HEK293 (cell line): ENCODE data around the gene ARHGAP10.

Source experiments
- CTCF ChIA-PET: fragments of 350-600 bp; formaldehyde crosslinking; extraction: SDS; loops from one replicate; lab custom pipeline; 2021; ENCODE audit warnings: antibody characterized with exemption; lab: Yijun Ruan, JAX
- POLR2A ChIA-PET: fragments of 300-600 bp; formaldehyde crosslinking; extraction: SDS; loops from one replicate; lab custom pipeline; 2020; ENCODE audit warnings: antibody characterized with exemption, inconsistent platforms; lab: Yijun Ruan, JAX
- H3K27ac ChIP-seq: fragments of 200-500 bp; sonication (Bioruptor generic); 2 replicates; pipeline ENCODE4 v1.5.1; 2014; ENCODE audit warnings: low read depth, low read length, control low read depth, inconsistent platforms; ENCODE audit errors: extremely low read depth
- H3K36me3 ChIP-seq, 2 experiments: fragments of 200-500 bp in 1 of 2; sonication (Bioruptor generic) in 1 of 2; 1 replicate in 1 of 2; 2 replicates in 1 of 2; pipeline ENCODE4 v1.5.1; 2014 to 2017; ENCODE audit warnings: inconsistent platforms in 2 of 2, low read length in 2 of 2; ENCODE audit not compliant: control insufficient read depth in 2 of 2, insufficient read depth in 1 of 2
- H3K4me1 ChIP-seq: fragments of 200-500 bp; sonication (Bioruptor generic); 2 replicates; pipeline ENCODE4 v1.5.1; 2014; ENCODE audit warnings: mild to moderate bottlenecking, low read length, inconsistent platforms; ENCODE audit not compliant: control insufficient read depth, insufficient read depth
- H3K4me3 ChIP-seq: 2 replicates; pipeline ENCODE4 v1.5.1; 2011; ENCODE audit warnings: low read depth, mild to moderate bottlenecking, control low read depth, low read length, moderate library complexity
- H3K9me3 ChIP-seq: fragments of 200-500 bp; sonication (Bioruptor generic); 2 replicates; pipeline ENCODE4 v1.5.1; 2014; ENCODE audit warnings: low read depth, low read length, inconsistent platforms; ENCODE audit not compliant: control insufficient read depth, insufficient read depth
- HOXD13 ChIP-seq: sonication (generic); formaldehyde crosslinking; IDR thresholded peaks from 2 replicates; pipeline ENCODE4 v1.8.0; 2022; ENCODE audit warnings: missing genetic modification reagents, borderline replicate concordance
- YY1 ChIP-seq: fragments of 450-650 bp; formaldehyde crosslinking; IDR thresholded peaks from 2 replicates; pipeline ENCODE4 v1.5.1; 2018; ENCODE audit warnings: missing biosample characterization, missing genetic modification characterization
- ZBTB8A ChIP-seq: fragments of 450-650 bp; formaldehyde crosslinking; IDR thresholded peaks from 2 replicates; pipeline ENCODE4 v1.5.1; 2016; ENCODE audit warnings: missing biosample characterization, missing genetic modification characterization
- ZFHX2 ChIP-seq: fragments of 450-650 bp; formaldehyde crosslinking; conservative IDR thresholded peaks from 2 replicates; pipeline ENCODE4 v1.5.1; 2016; ENCODE audit warnings: missing biosample characterization, missing genetic modification characterization
- ZFP3 ChIP-seq: fragments of 450-650 bp; formaldehyde crosslinking; IDR thresholded peaks from 2 replicates; pipeline ENCODE4 v1.5.1; 2016; ENCODE audit warnings: low read depth, missing biosample characterization, missing genetic modification characterization
- ZFP37 ChIP-seq: fragments of 450-650 bp; formaldehyde crosslinking; IDR thresholded peaks from 2 replicates; pipeline ENCODE4 v1.5.1; 2016; ENCODE audit warnings: missing biosample characterization, missing genetic modification characterization
- ZNF140 ChIP-seq: fragments of 450-650 bp; formaldehyde crosslinking; IDR thresholded peaks from 2 replicates; pipeline ENCODE4 v1.5.1; 2016; ENCODE audit warnings: missing biosample characterization, missing genetic modification characterization
- ZNF157 ChIP-seq: fragments of 450-650 bp; formaldehyde crosslinking; IDR thresholded peaks from 2 replicates; pipeline ENCODE4 v1.5.1; 2016; ENCODE audit warnings: missing biosample characterization, missing genetic modification characterization
- ZNF174 ChIP-seq: fragments of 450-650 bp; formaldehyde crosslinking; IDR thresholded peaks from 2 replicates; pipeline ENCODE4 v1.5.0; 2017; ENCODE audit warnings: missing biosample characterization, mild to moderate bottlenecking, missing genetic modification characterization
- ZNF175 ChIP-seq: fragments of 450-650 bp; formaldehyde crosslinking; IDR thresholded peaks from 2 replicates; pipeline ENCODE4 v1.5.1; 2016; ENCODE audit warnings: missing biosample characterization, missing genetic modification characterization
- ZNF292 ChIP-seq: fragments of 450-650 bp; formaldehyde crosslinking; IDR thresholded peaks from 2 replicates; pipeline ENCODE4 v1.5.1; 2016; ENCODE audit warnings: low read depth, missing biosample characterization, missing genetic modification characterization, borderline replicate concordance
- ZNF302 ChIP-seq: fragments of 450-650 bp; formaldehyde crosslinking; IDR thresholded peaks from 2 replicates; pipeline ENCODE4 v1.5.1; 2016; ENCODE audit warnings: missing biosample characterization, missing genetic modification characterization, low read depth
- ZNF391 ChIP-seq: fragments of 450-650 bp; formaldehyde crosslinking; IDR thresholded peaks from 2 replicates; pipeline ENCODE4 v1.5.1; 2016; ENCODE audit warnings: low read depth, missing biosample characterization, missing genetic modification characterization, borderline replicate concordance
- ZNF404 ChIP-seq: fragments of 450-650 bp; formaldehyde crosslinking; IDR thresholded peaks from 2 replicates; pipeline ENCODE4 v1.5.1; 2017; ENCODE audit warnings: missing biosample characterization, missing genetic modification characterization
- ZNF521 ChIP-seq: fragments of 450-650 bp; formaldehyde crosslinking; IDR thresholded peaks from 2 replicates; pipeline ENCODE4 v1.5.1; 2017; ENCODE audit warnings: missing biosample characterization, mild to moderate bottlenecking, missing genetic modification characterization
- ZNF548 ChIP-seq: fragments of 450-650 bp; formaldehyde crosslinking; IDR thresholded peaks from 2 replicates; pipeline ENCODE4 v1.5.1; 2016; ENCODE audit warnings: missing biosample characterization, missing genetic modification characterization
- ZNF555 ChIP-seq: fragments of 450-650 bp; formaldehyde crosslinking; conservative IDR thresholded peaks from 2 replicates; pipeline ENCODE4 v1.5.1; 2017; ENCODE audit warnings: missing biosample characterization, mild to moderate bottlenecking, missing genetic modification characterization, inconsistent platforms
- ZNF596 ChIP-seq: fragments of 450-650 bp; IDR thresholded peaks from 2 replicates; pipeline ENCODE4 v1.5.0; 2018; ENCODE audit warnings: missing biosample characterization, mild to moderate bottlenecking, missing genetic modification characterization, moderate library complexity
- ZNF610 ChIP-seq: fragments of 450-650 bp; formaldehyde crosslinking; IDR thresholded peaks from 2 replicates; pipeline ENCODE4 v1.5.1; 2016; ENCODE audit warnings: missing biosample characterization, missing genetic modification characterization, borderline replicate concordance
- TF ChIP-seq, protein P1 (sequence below): fragments of 450-650 bp; formaldehyde crosslinking; IDR thresholded peaks from 2 replicates; pipeline ENCODE4 v1.5.1; 2017; ENCODE audit warnings: missing biosample characterization, missing genetic modification characterization
- TF ChIP-seq, protein P2 (sequence below): fragments of 450-650 bp; formaldehyde crosslinking; IDR thresholded peaks from 2 replicates; pipeline ENCODE4 v1.5.1; 2016; ENCODE audit warnings: missing biosample characterization, missing genetic modification characterization
- TF ChIP-seq, protein P3 (sequence below): fragments of 450-650 bp; formaldehyde crosslinking; IDR thresholded peaks from 2 replicates; pipeline ENCODE4 v1.5.1; 2016; ENCODE audit warnings: missing biosample characterization, missing genetic modification characterization
- TF ChIP-seq, protein P4 (sequence below): fragments of 450-650 bp; formaldehyde crosslinking; conservative IDR thresholded peaks from 2 replicates; pipeline ENCODE4 v1.5.1; 2016; ENCODE audit warnings: low read depth, missing biosample characterization, missing genetic modification characterization
- TF ChIP-seq, protein P5 (sequence below): fragments of 450-650 bp; formaldehyde crosslinking; IDR thresholded peaks from 2 replicates; pipeline ENCODE4 v1.5.1; 2016; ENCODE audit warnings: missing biosample characterization, missing genetic modification characterization

The ARHGAP10 gene

DNA sequence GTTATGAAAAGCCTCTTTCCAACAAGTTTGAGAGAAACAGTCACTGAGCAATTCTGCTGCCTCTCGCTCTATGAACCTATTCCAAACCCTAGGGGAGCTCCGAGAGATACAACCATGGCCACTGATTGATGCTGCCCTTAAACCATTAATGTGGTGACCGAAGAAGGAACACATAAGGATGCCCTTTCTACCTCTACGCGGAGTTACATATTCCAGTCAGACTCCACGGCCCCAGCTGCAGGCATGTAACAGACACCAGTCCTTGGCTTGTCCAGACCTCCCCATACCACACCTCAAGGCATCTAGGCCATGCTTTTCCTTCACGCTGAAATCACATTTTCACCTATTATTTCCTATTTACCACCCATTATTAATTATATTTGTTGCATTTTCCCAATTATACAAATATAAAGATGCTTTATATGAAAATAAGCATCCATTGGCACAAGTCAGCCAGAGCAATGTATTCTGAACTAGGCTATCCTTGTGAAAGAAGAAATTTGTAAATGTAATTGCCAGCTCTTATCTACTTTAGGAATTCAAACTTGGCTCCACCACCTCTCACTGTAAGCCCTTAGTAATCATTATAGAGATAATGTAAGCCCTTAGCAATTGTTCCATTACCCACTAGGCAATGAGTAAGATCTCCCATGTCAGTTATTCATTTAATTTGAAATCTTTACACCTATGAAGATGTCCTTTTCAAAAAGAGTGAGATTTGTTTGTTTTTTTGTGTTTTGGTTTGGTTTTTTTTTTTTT, 371.9 kb downstream of the ARHGAP10 start:
- ChIA-PET POLR2A (no interaction called here), CTCF (no interaction called here)
- H3K36me3 ChIP-seq = peaks cover 0 to 8% of the 10 kb centered on the region in 2 experiments; a peak in 1 of 3 replicates
- H3K27ac ChIP-seq = no peak overlapping the region
- H3K4me1 ChIP-seq = no peaks in the 10 kb centered on the region
- no peaks in the 10 kb centered on the region for H3K9me3 ChIP-seq
- no peak overlapping the region for H3K4me3 ChIP-seq
- no peak for TF ChIP-seq HOXD13 (CRISPR knock-in tag)
- TF ChIP-seq ZBTB8A (tag by site-specific recombination) = no peak
- no peak for TF ChIP-seq ZFHX2 (tag by site-specific recombination)
- no peak for TF ChIP-seq ZNF404 (tag by site-specific recombination)
- TF ChIP-seq, protein P1, sequence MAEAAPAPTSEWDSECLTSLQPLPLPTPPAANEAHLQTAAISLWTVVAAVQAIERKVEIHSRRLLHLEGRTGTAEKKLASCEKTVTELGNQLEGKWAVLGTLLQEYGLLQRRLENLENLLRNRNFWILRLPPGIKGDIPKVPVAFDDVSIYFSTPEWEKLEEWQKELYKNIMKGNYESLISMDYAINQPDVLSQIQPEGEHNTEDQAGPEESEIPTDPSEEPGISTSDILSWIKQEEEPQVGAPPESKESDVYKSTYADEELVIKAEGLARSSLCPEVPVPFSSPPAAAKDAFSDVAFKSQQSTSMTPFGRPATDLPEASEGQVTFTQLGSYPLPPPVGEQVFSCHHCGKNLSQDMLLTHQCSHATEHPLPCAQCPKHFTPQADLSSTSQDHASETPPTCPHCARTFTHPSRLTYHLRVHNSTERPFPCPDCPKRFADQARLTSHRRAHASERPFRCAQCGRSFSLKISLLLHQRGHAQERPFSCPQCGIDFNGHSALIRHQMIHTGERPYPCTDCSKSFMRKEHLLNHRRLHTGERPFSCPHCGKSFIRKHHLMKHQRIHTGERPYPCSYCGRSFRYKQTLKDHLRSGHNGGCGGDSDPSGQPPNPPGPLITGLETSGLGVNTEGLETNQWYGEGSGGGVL (tag by site-specific recombination) = no peak

DNA sequence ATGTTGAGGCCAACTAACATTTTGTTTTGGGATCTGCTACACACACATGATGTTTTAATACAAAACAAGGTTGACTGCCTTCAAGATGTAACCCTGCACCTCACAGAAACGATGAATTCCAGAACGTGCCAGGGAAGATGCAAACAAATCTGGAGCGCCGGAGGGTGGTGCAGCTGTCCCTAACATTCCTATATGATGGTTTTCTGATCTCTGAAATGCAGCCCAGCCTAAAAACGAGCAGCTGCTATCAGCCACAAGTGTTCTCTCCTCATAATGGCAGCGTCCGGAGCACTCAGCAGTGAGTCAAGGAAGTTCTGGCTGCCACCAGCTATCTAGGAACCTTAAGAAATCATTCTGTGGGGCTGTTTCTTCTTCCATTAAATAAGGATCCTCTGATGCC, 376.9 kb downstream of the ARHGAP10 start:
- Histone ChIP-seq H3K27ac (no peak overlapping the region), H3K9me3 (no peaks in the 10 kb centered on the region), H3K4me3 (no peak overlapping the region), H3K36me3 (peaks cover 0 to 24% of the 10 kb centered on the region in 2 experiments; a peak in 1 of 3 replicates), H3K4me1 (no peaks in the 10 kb centered on the region)
- TF ChIP-seq ZNF555 (tag by site-specific recombination) (no peak), YY1 (tag by site-specific recombination) (no peak), ZNF157 (no peak), ZNF302 (tag by site-specific recombination) (no peak), ZNF140 (tag by site-specific recombination) (no peak), ZNF548 (tag by site-specific recombination) (no peak), ZNF292 (tag by site-specific recombination) (no peak), ZNF610 (tag by site-specific recombination) (no peak), ZNF175 (tag by site-specific recombination) (no peak), ZNF391 (tag by site-specific recombination) (no peak), ZNF521 (tag by site-specific recombination) (no peak), ZNF596 (tag by site-specific recombination) (no peak), ZNF174 (tag by site-specific recombination) (no peak), ZFP3 (no peak), ZFP37 (no peak)
- TF ChIP-seq, protein P2, sequence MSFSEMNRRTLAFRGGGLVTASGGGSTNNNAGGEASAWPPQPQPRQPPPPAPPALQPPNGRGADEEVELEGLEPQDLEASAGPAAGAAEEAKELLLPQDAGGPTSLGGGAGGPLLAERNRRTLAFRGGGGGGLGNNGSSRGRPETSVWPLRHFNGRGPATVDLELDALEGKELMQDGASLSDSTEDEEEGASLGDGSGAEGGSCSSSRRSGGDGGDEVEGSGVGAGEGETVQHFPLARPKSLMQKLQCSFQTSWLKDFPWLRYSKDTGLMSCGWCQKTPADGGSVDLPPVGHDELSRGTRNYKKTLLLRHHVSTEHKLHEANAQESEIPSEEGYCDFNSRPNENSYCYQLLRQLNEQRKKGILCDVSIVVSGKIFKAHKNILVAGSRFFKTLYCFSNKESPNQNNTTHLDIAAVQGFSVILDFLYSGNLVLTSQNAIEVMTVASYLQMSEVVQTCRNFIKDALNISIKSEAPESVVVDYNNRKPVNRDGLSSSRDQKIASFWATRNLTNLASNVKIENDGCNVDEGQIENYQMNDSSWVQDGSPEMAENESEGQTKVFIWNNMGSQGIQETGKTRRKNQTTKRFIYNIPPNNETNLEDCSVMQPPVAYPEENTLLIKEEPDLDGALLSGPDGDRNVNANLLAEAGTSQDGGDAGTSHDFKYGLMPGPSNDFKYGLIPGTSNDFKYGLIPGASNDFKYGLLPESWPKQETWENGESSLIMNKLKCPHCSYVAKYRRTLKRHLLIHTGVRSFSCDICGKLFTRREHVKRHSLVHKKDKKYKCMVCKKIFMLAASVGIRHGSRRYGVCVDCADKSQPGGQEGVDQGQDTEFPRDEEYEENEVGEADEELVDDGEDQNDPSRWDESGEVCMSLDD (tag by site-specific recombination) = no peak
- TF ChIP-seq, protein P3, sequence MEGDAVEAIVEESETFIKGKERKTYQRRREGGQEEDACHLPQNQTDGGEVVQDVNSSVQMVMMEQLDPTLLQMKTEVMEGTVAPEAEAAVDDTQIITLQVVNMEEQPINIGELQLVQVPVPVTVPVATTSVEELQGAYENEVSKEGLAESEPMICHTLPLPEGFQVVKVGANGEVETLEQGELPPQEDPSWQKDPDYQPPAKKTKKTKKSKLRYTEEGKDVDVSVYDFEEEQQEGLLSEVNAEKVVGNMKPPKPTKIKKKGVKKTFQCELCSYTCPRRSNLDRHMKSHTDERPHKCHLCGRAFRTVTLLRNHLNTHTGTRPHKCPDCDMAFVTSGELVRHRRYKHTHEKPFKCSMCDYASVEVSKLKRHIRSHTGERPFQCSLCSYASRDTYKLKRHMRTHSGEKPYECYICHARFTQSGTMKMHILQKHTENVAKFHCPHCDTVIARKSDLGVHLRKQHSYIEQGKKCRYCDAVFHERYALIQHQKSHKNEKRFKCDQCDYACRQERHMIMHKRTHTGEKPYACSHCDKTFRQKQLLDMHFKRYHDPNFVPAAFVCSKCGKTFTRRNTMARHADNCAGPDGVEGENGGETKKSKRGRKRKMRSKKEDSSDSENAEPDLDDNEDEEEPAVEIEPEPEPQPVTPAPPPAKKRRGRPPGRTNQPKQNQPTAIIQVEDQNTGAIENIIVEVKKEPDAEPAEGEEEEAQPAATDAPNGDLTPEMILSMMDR (tag by site-specific recombination) = no peak
- TF ChIP-seq, protein P4, sequence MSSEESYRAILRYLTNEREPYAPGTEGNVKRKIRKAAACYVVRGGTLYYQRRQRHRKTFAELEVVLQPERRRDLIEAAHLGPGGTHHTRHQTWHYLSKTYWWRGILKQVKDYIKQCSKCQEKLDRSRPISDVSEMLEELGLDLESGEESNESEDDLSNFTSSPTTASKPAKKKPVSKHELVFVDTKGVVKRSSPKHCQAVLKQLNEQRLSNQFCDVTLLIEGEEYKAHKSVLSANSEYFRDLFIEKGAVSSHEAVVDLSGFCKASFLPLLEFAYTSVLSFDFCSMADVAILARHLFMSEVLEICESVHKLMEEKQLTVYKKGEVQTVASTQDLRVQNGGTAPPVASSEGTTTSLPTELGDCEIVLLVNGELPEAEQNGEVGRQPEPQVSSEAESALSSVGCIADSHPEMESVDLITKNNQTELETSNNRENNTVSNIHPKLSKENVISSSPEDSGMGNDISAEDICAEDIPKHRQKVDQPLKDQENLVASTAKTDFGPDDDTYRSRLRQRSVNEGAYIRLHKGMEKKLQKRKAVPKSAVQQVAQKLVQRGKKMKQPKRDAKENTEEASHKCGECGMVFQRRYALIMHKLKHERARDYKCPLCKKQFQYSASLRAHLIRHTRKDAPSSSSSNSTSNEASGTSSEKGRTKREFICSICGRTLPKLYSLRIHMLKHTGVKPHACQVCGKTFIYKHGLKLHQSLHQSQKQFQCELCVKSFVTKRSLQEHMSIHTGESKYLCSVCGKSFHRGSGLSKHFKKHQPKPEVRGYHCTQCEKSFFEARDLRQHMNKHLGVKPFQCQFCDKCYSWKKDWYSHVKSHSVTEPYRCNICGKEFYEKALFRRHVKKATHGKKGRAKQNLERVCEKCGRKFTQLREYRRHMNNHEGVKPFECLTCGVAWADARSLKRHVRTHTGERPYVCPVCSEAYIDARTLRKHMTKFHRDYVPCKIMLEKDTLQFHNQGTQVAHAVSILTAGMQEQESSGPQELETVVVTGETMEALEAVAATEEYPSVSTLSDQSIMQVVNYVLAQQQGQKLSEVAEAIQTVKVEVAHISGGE (tag by site-specific recombination) = no peak
- TF ChIP-seq, protein P5, sequence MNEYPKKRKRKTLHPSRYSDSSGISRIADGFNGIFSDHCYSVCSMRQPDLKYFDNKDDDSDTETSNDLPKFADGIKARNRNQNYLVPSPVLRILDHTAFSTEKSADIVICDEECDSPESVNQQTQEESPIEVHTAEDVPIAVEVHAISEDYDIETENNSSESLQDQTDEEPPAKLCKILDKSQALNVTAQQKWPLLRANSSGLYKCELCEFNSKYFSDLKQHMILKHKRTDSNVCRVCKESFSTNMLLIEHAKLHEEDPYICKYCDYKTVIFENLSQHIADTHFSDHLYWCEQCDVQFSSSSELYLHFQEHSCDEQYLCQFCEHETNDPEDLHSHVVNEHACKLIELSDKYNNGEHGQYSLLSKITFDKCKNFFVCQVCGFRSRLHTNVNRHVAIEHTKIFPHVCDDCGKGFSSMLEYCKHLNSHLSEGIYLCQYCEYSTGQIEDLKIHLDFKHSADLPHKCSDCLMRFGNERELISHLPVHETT (tag by site-specific recombination) = no peak
- ChIA-PET POLR2A (no interaction called here), CTCF (no interaction called here)
